Activated naive CD8-positive, alpha-beta T cell (primary cell): Measurements from ENCODE around the gene HOXC10.

ENCODE experiments used
- H3K27ac Mint-ChIP-seq: one replicate; pipeline ENCODE4 v1.8.0; 2021; ENCODE audit warnings: mixed read lengths
- H3K27me3 Mint-ChIP-seq: one replicate; pipeline ENCODE4 v1.8.0; 2021; ENCODE audit warnings: mixed read lengths
- H3K36me3 Mint-ChIP-seq: one replicate; pipeline ENCODE4 v1.8.0; 2021; ENCODE audit warnings: mixed read lengths
- H3K4me1 Mint-ChIP-seq: one replicate; pipeline ENCODE4 v1.8.0; 2021; ENCODE audit warnings: low read depth, mixed read lengths
- H3K4me3 Mint-ChIP-seq: one replicate; pipeline ENCODE4 v1.8.0; 2021; ENCODE audit warnings: mild to moderate bottlenecking, mixed read lengths
- H3K9me3 Mint-ChIP-seq: one replicate; pipeline ENCODE4 v1.8.0; 2021; ENCODE audit warnings: low read depth, mixed read lengths

The HOXC10 gene

GRCh38 chr12:54014377-54015017, 29.6 kb downstream of the HOXC10 start:
- Mint-ChIP-seq H3K4me1 (peaks cover 28% of the 10 kb centered on the region), H3K9me3 (no peaks in the 10 kb centered on the region), H3K27me3 (peaks cover 40% of the 10 kb centered on the region), H3K4me3 (peak overlapping the region; percentile 13), H3K27ac (no peak overlapping the region), H3K36me3 (no peaks in the 10 kb centered on the region)

- H3K4me1 Mint-ChIP-seq = peaks cover 27% of the 10 kb centered on the region
- peak overlapping the region; percentile 13 for H3K4me3 Mint-ChIP-seq
- H3K27ac Mint-ChIP-seq = peak overlapping the region; percentile 64
Observed at GRCh38 chr12:54015018-54015931, 30.3 kb downstream of the HOXC10 start.

GRCh38 chr12:54016051-54016450, 31.1 kb downstream of the HOXC10 start:
- Mint-ChIP-seq H3K27ac (no peak overlapping the region), H3K9me3 (no peaks in the 10 kb centered on the region), H3K4me1 (peaks cover 24% of the 10 kb centered on the region), H3K36me3 (no peaks in the 10 kb centered on the region), H3K27me3 (peaks cover 32% of the 10 kb centered on the region), H3K4me3 (no peak overlapping the region)

More at GRCh38 chr12:54015018-54015931, 30.3 kb downstream of the HOXC10 start:
- Mint-ChIP-seq H3K9me3 (no peaks in the 10 kb centered on the region), H3K27me3 (peaks cover 36% of the 10 kb centered on the region), H3K36me3 (no peaks in the 10 kb centered on the region)

DNA sequence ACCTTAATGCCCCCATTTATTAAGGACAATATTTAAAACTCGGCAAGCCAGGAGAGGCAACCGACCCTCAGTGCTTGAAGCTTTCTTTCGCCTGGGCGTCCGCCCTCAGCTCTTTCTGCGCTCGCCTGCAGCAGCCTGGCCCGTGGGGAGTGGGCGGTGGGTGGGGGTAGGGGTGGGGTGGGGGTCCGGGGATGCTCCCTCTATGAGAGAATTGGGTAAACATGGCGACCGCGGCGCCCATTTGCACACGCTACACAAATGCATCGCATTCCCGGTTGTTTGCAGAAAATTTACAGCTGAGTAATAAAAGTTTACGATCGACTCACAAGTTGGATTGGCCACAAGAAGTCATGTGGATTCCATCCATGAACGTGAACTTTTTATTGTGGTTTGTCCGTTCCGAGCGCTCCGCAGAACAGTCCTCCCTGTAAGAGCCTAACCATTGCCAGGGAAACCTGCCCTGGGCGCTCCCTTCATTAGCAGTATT, 31.6 kb downstream of the HOXC10 start:
- H3K27ac Mint-ChIP-seq = no peak overlapping the region
- no peak overlapping the region for H3K4me3 Mint-ChIP-seq
- H3K36me3 Mint-ChIP-seq = no peaks in the 10 kb centered on the region
- peaks cover 29% of the 10 kb centered on the region for H3K27me3 Mint-ChIP-seq
- H3K4me1 Mint-ChIP-seq = peaks cover 20% of the 10 kb centered on the region
- no peaks in the 10 kb centered on the region for H3K9me3 Mint-ChIP-seq

DNA sequence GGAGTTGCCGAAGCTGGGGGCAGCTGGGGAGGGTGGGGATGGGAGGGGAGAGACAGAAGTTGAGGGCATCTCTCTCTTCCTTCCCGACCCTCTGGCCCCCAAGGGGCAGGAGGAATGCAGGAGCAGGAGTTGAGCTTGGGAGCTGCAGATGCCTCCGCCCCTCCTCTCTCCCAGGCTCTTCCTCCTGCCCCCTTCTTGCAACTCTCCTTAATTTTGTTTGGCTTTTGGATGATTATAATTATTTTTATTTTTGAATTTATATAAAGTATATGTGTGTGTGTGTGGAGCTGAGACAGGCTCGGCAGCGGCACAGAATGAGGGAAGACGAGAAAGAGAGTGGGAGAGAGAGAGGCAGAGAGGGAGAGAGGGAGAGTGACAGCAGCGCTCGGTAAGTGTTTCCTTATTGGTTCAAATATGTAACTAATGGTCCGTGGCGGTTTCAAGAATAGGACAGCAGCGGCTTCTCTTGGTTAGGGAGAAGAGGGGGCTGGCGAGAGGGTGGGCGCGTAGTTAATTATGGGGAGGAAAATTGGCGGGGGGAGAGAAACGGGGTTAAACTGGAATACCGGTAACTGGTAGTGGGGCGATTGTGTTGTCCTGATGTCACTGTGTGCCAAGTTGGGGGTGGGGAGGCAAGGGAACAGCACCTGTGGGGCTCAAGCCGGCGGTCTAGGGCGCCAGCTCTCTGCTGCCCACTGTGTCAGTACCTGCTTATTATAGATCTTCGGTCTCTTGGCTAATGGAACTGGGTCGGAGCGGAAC, 32.3 kb downstream of the HOXC10 start:
- peak overlapping the region; percentile 87 for H3K4me3 Mint-ChIP-seq
- no peaks in the 10 kb centered on the region for H3K36me3 Mint-ChIP-seq
- H3K4me1 Mint-ChIP-seq = peaks cover 18% of the 10 kb centered on the region
- H3K9me3 Mint-ChIP-seq = no peaks in the 10 kb centered on the region
- no peak overlapping the region for H3K27ac Mint-ChIP-seq
- peaks cover 31% of the 10 kb centered on the region for H3K27me3 Mint-ChIP-seq

DNA sequence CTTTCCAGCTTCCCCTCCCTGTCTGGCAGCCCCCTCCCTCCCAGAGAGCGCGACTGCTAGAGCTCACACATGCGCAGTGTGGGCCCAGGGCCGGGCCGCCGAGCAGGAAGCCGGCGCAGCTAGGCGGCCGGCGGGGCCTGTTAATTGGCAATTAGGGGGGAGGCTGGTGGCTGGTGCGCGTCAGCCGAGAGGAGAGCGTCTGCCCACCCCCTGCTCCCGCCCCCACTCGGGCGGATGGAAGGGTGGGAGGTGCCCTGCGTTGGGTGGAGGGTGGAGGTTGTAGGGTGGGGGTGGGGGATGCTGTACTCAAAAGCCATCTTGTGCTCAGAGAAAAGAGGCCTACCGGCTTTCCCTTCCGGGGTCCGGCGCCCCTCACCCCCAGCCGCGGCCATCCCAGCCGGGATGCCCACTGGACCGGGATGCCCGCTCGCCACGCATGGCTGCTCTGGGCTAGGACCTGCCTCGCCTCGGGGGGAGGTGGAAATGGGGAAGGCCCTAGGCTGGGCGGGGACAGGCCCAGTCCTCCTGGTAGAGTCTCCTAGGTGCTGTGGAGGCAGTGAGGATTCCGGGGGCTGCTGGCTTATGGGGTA, 33.0 kb downstream of the HOXC10 start:
- H3K9me3 Mint-ChIP-seq = no peaks in the 10 kb centered on the region
- peaks cover 31% of the 10 kb centered on the region for H3K27me3 Mint-ChIP-seq
- H3K27ac Mint-ChIP-seq = peak overlapping the region; percentile 34
- H3K36me3 Mint-ChIP-seq = no peaks in the 10 kb centered on the region
- peak overlapping the region; percentile 87 for H3K4me3 Mint-ChIP-seq
- H3K4me1 Mint-ChIP-seq = peaks cover 18% of the 10 kb centered on the region

DNA sequence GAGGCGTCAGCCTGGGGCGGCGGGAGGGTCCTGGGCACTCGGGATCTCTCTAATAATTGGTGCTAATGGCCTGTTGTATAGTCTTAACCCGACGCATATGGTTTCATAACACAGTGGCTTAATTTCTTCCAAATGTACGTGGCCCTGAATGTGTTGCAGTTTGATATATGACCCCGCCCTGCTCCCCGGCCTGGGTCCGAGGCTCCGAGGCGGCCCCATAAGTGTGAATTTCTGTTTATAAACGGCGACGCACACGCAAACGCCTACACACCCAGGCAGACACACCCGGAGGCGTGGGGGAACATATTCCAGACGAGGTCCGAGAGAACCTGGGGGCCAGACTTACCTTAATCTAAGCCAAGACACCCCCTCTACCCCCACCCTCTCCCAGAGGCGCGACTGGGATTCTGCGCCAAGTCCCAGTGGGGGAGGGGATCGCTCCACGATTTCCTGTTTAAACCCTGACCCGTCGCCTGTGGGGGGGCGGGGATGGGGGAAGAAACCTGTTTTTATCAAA, 33.6 kb downstream of the HOXC10 start:
- H3K36me3 Mint-ChIP-seq = no peaks in the 10 kb centered on the region
- H3K27ac Mint-ChIP-seq = no peak overlapping the region
- peaks cover 18% of the 10 kb centered on the region for H3K4me1 Mint-ChIP-seq
- H3K27me3 Mint-ChIP-seq = peaks cover 29% of the 10 kb centered on the region
- H3K4me3 Mint-ChIP-seq = peak overlapping the region; percentile 57
- H3K9me3 Mint-ChIP-seq = no peaks in the 10 kb centered on the region

GRCh38 chr12:54019091-54019811, 34.3 kb downstream of the HOXC10 start:
- H3K36me3 Mint-ChIP-seq = no peaks in the 10 kb centered on the region
- H3K4me1 Mint-ChIP-seq = peaks cover 18% of the 10 kb centered on the region
- H3K4me3 Mint-ChIP-seq = peak overlapping the region; percentile 13
- peaks cover 28% of the 10 kb centered on the region for H3K27me3 Mint-ChIP-seq
- no peaks in the 10 kb centered on the region for H3K9me3 Mint-ChIP-seq
- no peak overlapping the region for H3K27ac Mint-ChIP-seq

DNA sequence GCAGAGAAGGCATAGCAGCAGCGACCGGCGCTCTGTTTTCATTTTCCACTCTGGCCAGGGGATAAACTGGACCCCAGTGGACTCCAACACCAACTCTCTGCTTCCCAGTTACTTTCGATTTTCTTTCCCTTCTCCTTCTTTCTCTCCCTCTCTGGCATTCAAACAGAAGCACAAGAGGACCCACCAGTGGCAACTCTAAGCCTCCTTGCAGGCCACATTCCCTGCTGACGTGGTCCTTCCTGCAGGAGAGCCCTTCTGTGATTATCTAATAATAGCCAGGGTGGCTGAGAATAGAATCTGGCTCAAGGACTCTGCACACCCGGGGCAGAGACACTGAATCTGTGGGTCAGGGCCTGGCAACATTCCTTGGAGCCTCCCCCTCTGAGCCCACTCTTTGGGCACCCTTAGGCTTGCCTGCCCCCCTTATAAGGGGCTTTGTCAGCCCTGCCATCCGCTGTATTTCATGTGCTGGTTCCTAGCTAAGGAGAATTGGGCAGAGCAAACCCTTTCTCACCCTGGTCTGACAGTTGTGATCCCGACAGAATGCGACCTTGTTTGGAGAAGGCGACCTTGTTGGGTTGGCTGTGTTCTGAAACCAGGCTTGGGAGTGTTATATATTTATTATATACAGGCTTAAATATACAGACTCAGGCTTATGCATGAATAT, 35.1 kb downstream of the HOXC10 start:
- no peak overlapping the region for H3K27ac Mint-ChIP-seq
- peaks cover 14% of the 10 kb centered on the region for H3K4me1 Mint-ChIP-seq
- no peak overlapping the region for H3K4me3 Mint-ChIP-seq
- H3K36me3 Mint-ChIP-seq = no peaks in the 10 kb centered on the region
- H3K9me3 Mint-ChIP-seq = no peaks in the 10 kb centered on the region
- peaks cover 23% of the 10 kb centered on the region for H3K27me3 Mint-ChIP-seq

DNA sequence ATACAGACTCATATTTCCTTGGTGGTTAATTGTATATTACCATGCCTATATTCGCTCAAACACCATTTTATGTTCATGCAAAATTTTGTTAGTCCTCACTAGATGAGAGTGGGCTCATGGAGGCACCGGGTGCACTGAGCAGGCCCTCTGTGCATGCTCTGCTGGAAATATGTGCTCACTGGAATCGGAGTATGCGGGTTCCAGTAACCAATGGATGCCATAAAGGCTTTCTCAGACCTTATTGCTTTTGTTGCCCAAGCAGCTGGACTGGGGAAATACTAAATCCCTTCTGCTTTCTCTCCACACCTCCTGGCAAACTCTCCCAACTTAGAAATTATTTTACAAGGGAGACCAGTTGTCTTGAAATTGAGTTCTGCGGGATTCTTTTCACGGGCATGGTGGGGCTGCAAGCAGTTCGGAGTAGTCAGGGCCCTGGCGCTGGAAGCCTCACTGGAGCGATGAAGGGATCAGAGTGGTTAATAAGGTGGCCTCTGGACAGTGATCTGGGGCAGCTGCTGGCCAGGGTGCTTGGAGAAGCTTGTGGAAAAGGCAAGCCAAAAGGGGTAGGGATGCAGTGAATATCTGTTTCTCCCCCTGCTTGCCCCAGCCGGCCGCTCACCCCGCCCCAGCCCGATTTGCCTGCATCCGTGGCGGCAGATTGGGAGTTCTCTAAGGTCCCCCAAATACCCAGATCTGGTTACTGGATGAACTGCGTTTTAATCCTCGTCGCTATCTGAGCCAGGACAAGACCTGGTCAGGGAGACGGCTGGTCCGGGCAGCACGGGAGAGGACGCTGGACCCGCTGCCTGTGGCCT, 35.9 kb downstream of the HOXC10 start:
- Mint-ChIP-seq H3K27ac (no peak overlapping the region), H3K4me3 (no peak overlapping the region), H3K9me3 (no peaks in the 10 kb centered on the region)

GRCh38 chr12:54021432-54022013, 36.6 kb downstream of the HOXC10 start:
- no peaks in the 10 kb centered on the region for H3K9me3 Mint-ChIP-seq
- H3K27me3 Mint-ChIP-seq = peaks cover 24% of the 10 kb centered on the region
- no peaks in the 10 kb centered on the region for H3K36me3 Mint-ChIP-seq
- no peak overlapping the region for H3K27ac Mint-ChIP-seq
- no peak overlapping the region for H3K4me3 Mint-ChIP-seq
- H3K4me1 Mint-ChIP-seq = peaks cover 14% of the 10 kb centered on the region

More for the DNA sequence above, 35.9 kb downstream of the HOXC10 start:
- Mint-ChIP-seq H3K4me1 (peaks cover 12% of the 10 kb centered on the region), H3K36me3 (no peaks in the 10 kb centered on the region), H3K27me3 (peaks cover 22% of the 10 kb centered on the region)

DNA sequence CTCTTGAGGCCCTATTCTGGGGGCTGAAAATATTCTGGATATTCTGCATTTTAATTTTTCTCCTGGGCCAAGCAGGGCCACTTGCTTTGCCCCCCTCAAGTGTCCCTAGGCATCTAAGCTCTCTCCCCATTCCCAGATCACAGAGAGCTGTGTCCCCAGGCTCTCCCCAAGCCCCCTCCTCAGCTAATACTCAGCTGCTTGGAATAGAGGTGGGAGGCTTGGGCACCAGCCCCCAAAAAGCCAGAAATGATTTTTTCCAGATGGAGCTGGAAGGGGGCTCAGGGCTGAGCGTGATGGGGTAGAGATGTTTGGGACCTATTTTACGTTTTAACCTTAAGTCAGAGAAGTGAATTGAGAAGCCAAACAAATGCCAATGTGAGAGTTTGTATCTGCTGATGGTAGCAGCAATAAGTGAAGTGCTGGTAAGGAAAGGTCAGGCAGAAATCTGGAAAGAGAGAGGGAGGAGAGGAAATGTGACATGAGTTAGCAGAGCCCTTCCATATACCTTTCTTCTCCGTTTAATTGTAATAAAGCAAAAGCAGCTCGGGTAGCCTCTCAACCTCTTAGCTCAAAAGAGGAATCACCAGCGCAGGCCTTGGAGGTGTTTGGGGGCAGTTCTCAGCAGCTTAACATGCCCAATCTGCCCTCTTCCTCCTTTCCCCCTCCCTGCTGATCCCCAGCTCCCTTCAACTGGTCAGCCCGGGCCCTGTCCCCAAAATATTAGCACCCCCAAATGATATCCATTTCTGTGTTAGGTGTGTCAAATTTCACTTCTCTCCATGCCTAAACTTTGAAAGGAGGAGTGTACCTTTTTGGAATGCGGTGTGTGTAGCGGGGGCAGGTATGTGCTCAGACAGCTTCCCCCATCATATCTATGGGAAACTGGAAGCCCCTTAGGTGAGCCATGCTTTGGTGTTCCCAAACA, 38.3 kb downstream of the HOXC10 start:
- H3K4me3 Mint-ChIP-seq = no peak overlapping the region
- no peak overlapping the region for H3K27ac Mint-ChIP-seq
- H3K27me3 Mint-ChIP-seq = peaks cover 33% of the 10 kb centered on the region
- no peaks in the 10 kb centered on the region for H3K9me3 Mint-ChIP-seq
- peaks cover 12% of the 10 kb centered on the region for H3K4me1 Mint-ChIP-seq
- no peaks in the 10 kb centered on the region for H3K36me3 Mint-ChIP-seq
